Activated CD8-positive, alpha-beta memory T cell treated with anti-CD3 and anti-CD28 coated beads for 36 hours (primary cell): ENCODE data around the gene UBAP2. TPM values are rescaled to one million over a fixed set of nuclear protein-coding genes. Genes with fewer than 3 reads are reported as not detected.

Experiments used
- CTCF ChIA-PET: fragments of 350-600 bp; sonication (Branson Sonifier 250); formaldehyde crosslinking; loops from one replicate; lab custom pipeline; 2021; ENCODE audit warnings: antibody characterized with exemption; lab: Charles Lee
- POLR2A ChIA-PET: fragments of 350-600 bp; sonication (Branson Sonifier 250); formaldehyde crosslinking; loops from one replicate; lab custom pipeline; 2021; ENCODE audit warnings: antibody characterized with exemption; lab: Charles Lee
- total RNA-seq, 2 experiments: library from RNA; stranded (reverse); gene quantifications; one replicate each; pipeline ENCODE4 v1.2.3, GENCODE V29; 2021

Gene UBAP2
- total RNA-seq, 2 experiments from 2014 or later: 52.1 to 53.6 TPM

DNA sequence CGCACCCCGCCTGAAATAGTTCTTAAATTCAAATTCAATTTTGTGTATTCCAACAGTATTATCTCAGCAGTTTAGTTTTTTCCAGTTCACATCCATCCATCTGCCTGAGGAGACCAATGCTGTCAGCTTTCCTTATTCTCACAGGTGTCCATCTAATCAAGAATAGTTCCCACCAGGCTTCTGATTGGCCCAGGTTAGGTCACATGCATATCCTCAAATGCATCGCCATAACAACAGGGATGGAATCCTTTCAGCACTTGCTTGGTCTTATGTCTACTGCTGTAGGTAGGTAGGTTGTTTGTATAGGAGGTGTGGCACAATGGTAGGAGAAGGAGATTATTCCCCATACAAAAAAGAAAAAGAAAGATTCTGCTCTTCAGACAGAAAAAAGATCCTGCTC lies 140.6 kb downstream of the UBAP2 start:
- CTCF ChIA-PET: no interaction called here
- POLR2A ChIA-PET: no interaction called here

GRCh38 chr9:33907347-33907746 lies 141.3 kb downstream of the UBAP2 start:
- CTCF ChIA-PET: no interaction called here

DNA sequence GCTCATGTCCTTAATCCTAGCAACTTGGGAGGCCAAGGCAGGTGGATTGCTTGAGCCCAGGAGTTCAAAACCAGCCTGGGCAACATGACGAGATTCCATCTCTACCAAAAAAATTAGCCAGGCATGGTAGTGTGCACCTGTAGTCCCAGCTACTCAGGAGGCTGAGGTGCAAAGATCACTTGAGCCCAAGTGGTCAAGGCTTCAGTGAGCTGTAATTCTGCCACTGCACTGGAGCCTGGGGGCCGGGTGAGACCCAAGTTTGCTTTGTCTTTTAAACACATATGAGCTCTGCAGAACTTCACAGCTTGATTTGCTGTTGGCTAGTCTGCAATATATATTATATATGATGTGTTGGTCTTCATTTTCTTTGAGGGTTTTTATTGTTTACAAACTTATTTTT lies 141.9 kb downstream of the UBAP2 start:
- POLR2A ChIA-PET: no interaction called here
- CTCF ChIA-PET: no interaction called here

More at GRCh38 chr9:33907347-33907746, 141.3 kb downstream of the UBAP2 start:
- POLR2A ChIA-PET: no interaction called here

DNA sequence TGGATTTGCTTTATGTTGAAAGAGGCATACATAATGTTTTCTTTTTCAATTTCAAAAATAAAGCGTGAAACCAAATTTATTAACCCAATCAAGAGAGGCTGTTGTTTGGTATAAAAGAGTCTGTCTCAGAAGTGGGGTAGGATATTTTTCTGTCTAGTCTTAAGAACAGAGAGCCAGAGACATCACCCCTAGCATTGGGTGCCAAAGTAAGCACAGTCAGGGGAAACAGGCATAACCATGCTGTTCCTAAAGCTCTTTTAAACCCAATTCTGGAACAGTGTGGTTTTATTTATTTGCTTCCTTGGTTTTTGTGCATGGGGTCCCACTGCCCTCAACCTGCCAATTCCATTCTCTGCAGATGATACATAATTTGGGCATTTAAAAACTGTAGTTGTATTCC lies 143.6 kb downstream of the UBAP2 start:
- CTCF ChIA-PET: no interaction called here
- POLR2A ChIA-PET: no interaction called here

DNA sequence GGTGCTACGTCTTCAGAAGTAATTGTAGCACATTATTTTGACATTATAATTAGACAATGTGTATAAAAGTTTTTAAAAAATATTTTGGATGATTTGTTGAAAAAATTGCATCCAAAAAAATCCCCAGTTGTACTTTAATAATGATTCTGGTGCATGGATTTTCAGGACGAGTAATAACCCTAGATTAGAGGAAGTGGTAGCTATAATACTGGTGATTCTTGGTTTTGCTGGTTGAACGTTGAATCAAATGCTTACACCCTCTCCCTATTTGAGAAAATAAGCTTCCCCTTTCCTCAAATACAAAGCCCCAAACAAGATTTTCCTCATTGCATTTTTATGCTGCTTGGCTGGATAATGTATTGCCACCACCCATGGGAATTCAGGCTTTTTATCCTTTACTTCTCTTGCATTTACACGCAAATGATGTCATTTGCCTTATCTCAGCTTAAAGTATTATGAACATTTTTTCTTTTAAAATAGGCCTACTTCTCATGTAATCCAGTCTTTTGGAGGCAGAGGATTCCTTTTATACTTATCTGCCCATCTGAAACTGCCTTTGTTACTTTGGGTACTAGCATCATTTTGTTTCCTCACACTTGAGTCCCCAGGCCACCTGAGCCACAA lies 145.4 kb downstream of the UBAP2 start:
- CTCF ChIA-PET: interaction anchor here (0.9 kb wide), 1 partner anchor 51 kb away, joined by 4 read pairs; no protein-coding TSS in a partner anchor
- POLR2A ChIA-PET: interaction anchor here (0.5 kb wide), 1 partner anchor 421 kb away, joined by 4 read pairs; no protein-coding TSS in a partner anchor

DNA sequence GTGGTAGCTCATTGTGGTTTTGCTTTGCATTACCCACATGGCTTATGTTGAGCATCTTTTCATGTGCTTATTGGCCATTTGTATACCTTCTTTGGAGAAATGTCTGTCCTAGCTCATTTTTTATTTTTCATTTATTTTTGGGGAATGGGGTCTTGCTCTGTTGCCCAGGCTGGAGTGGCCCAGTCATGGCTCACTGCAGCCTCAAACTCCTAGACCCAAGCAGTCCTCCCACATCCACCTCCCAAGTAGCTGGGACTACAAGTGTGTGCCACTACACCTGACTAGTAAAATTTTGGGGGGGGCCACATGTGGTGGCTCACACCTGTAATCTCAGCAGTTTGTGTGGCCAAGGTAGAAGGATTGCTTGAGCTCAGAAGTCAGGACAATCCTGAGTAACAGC lies 154.4 kb downstream of the UBAP2 start:
- ChIA-PET CTCF (interaction anchor here (0.6 to 0.9 kb wide), 2 partner anchors 49 to 93 kb away, joined by 3 read pairs; no protein-coding TSS in a partner anchor), POLR2A (no interaction called here)

- ChIA-PET CTCF (interaction anchor here (0.6 to 0.9 kb wide), 3 partner anchors 49 to 93 kb away, joined by 3 to 4 read pairs (median 3); no protein-coding TSS in a partner anchor), POLR2A (no interaction called here)
These were observed 154.8 kb downstream of the UBAP2 start for GRCh38 chr9:33893861-33894260.

DNA sequence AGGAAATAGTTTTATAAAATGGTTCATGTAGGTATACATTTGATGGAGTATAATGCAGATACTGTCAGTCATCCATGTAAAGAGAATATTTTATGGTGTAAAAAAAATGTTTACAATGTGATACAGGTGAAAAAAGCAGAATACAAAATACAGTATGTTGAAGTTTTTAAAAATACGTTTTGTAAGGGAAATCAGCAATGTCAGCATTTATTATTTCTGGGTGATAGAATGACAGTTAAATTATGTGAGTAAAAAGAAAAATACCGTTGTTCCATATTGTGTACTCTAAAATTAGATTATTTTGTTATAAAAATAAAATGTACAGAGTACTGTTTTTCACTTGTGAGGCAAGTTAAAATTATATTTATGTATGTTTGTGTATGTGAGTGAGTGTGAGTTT lies 162.7 kb downstream of the UBAP2 start:
- ChIA-PET POLR2A (interaction anchor here (0.5 kb wide), 1 partner anchor 67 kb away, joined by 19 read pairs; no protein-coding TSS in a partner anchor), CTCF (no interaction called here)

GRCh38 chr9:33884856-33885701 lies 163.6 kb downstream of the UBAP2 start:
- ChIA-PET POLR2A (interaction anchor here (0.5 kb wide), 1 partner anchor 66 kb away, joined by 19 read pairs; no protein-coding TSS in a partner anchor), CTCF (interaction anchor here (1.3 kb wide), 1 partner anchor 72 kb away, joined by 4 read pairs; no protein-coding TSS in a partner anchor)

GRCh38 chr9:33881635-33882034 lies 167.1 kb downstream of the UBAP2 start:
- CTCF ChIA-PET: no interaction called here

GRCh38 chr9:33880211-33881089 lies 168.2 kb downstream of the UBAP2 start:
- POLR2A ChIA-PET: no interaction called here

More at GRCh38 chr9:33881635-33882034, 167.1 kb downstream of the UBAP2 start:
- POLR2A ChIA-PET: no interaction called here

DNA sequence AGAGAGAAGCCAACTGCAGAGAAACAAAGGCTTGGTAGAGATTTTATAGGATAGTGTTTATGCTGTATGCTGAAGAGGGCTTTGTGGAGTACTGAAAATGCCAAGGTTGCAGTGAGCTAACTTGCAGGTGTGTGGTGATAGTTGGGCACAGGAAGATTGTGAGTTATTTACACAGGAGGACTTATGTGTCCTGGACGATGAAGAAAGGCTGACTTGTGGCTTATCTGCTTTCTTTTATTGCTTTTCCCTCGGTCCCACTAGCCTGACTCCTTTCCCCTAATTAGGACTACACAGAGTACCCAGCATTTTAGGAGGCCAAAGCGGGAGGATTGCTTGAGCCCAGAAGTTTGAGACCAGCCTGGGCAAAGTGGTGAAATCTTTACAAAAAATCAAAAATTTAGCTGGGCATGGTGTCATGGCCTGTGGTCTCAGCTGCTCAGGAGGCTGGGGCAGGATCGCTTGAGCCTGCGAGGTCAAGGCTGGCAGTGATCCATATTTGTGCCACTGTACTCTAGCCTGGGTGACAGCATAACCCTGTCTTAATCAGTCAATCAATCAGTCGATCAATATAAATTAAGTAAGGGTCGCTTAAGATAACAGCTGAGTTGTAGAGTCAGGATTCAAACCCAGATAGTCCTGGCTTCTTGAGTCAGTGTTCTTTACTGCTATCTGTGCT lies 169.9 kb downstream of the UBAP2 start:
- CTCF ChIA-PET: interaction anchor here (0.7 kb wide), 1 partner anchor 1656 kb away, joined by 5 read pairs; no protein-coding TSS in a partner anchor

More at GRCh38 chr9:33880211-33881089, 168.2 kb downstream of the UBAP2 start:
- CTCF ChIA-PET: no interaction called here

DNA sequence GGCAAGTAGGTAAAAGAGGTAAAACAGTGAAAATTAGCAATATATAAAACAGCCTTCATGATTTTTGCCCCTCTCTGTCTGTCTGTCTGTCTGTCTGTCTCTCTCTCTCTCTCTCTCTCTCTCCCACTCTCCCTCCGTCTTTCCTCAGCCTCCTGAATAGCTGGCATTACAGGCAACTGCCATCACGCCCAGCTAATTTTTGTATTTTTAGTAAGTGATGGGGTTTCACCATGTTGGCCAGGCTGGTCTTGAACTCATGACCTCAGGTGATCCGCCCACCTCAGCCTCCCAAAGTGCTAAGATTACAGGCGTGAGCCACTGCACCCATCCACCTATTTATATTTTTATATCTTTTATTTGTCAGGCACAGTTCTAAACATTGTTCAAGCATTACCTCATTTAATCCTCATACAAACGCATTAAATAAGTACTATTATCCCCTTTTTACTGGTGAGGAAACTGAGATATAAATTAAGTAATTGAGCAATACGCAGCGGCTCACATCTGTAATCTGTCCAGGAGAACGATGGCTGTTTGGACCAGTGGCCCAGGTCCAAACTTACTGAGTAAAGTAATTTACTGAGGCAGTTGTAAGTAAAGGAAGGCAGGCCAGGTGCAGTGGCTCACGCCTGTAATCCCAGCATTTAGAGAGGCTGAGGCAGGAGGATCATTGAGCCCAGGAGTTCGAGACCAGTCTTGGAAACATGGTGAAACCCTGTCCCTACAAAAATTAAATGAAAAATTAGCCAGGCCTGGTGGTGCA lies 170.8 kb downstream of the UBAP2 start:
- ChIA-PET CTCF (interaction anchor here (0.6 kb wide), 1 partner anchor 228 kb away, joined by 4 read pairs; no protein-coding TSS in a partner anchor), POLR2A (no interaction called here)

More for the DNA sequence above, 169.9 kb downstream of the UBAP2 start:
- POLR2A ChIA-PET: no interaction called here

Other genes starting within 250 kb of the UBAP2 start
- gene UBE2R2, start 231.7 kb downstream of the UBAP2 start, total RNA-seq: 10 to 100 TPM; 33.6 to 34.0 TPM
- 10 to 100 TPM; 43.9 to 46.8 TPM for gene DCAF12, start 77.8 kb upstream of the UBAP2 start, total RNA-seq
- gene UBAP1, start 130.2 kb upstream of the UBAP2 start, total RNA-seq: 10 to 100 TPM; 35.7 to 35.9 TPM